Subcutaneous adipose tissue (tissue), 4 donors: ENCODE data around the gene GPR137B. TPM values are rescaled to one million over a fixed set of nuclear protein-coding genes. Genes with fewer than 3 reads are reported as not detected.

Experiments
- CTCF ChIP-seq: fragments of 450-650 bp; IDR thresholded peaks from one replicate; pipeline ENCODE4 v1.5.1; 2016; ENCODE audit warnings: low read depth, mild to moderate bottlenecking, control low read depth, antibody characterized with exemption, moderate library complexity
- total RNA-seq, 4 donors: library from RNA; depleted of rRNA; stranded (reverse); fragments of >200 nt; gene quantifications; one replicate each; pipeline ENCODE4 v1.1.0, GENCODE V29; 2016

GPR137B gene
- total RNA-seq, 4 donors from 2014 or later, result 6.6 to 68.7 (median 24.6) TPM

GRCh38 chr1:236110137-236110536, 32.2 kb upstream of the GPR137B start:
- TF ChIP-seq CTCF, result no peak

GRCh38 chr1:236111527-236112331, 30.6 kb upstream of the GPR137B start:
- TF ChIP-seq CTCF, result no peak

- TF ChIP-seq CTCF, result no peak
Observed at GRCh38 chr1:236112332-236112627, 30.1 kb upstream of the GPR137B start.

GRCh38 chr1:236113324-236114032, 28.9 kb upstream of the GPR137B start:
- no peak for TF ChIP-seq CTCF

- no peak for TF ChIP-seq CTCF
Observed at GRCh38 chr1:236114076-236114747, 28.1 kb upstream of the GPR137B start.

- no peak for TF ChIP-seq CTCF
Observed at GRCh38 chr1:236117710-236118109, 24.6 kb upstream of the GPR137B start.

GRCh38 chr1:236119943-236120484, 22.3 kb upstream of the GPR137B start:
- no peak for TF ChIP-seq CTCF
